Measurements from ENCODE around the gene CASZ1.

The CASZ1 gene

GRCh38 chr1:10724948-10725847 lies 71.2 kb downstream of the CASZ1 start:
- peak; percentile 33 for DNase-seq

GRCh38 chr1:10724511-10724910 lies 71.9 kb downstream of the CASZ1 start:
- DNase-seq: no peak

GRCh38 chr1:10724052-10724494 lies 72.4 kb downstream of the CASZ1 start:
- DNase-seq: peak; percentile 36

DNA sequence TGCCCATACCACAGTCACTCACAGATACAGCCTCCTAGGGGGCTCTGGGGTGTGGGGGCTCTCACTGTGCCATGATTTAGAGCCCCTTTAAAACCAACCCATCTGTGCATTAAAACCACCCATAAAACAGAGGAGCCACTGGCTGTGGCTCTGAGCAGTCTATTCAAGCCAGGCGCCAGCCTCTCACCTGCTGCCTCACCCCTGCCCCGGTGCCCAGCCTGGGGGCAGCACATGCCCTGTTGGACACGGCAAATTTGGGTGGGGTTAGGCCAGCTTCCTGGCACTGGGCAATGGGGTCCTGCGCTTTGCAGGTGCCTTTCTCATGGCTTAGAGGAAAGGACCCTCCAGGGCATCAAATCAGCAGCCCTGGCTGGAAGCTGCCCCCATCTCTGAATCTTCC lies 73.1 kb downstream of the CASZ1 start:
- DNase-seq: no peak

GRCh38 chr1:10722803-10723202 lies 73.6 kb downstream of the CASZ1 start:
- no peak for DNase-seq

DNA sequence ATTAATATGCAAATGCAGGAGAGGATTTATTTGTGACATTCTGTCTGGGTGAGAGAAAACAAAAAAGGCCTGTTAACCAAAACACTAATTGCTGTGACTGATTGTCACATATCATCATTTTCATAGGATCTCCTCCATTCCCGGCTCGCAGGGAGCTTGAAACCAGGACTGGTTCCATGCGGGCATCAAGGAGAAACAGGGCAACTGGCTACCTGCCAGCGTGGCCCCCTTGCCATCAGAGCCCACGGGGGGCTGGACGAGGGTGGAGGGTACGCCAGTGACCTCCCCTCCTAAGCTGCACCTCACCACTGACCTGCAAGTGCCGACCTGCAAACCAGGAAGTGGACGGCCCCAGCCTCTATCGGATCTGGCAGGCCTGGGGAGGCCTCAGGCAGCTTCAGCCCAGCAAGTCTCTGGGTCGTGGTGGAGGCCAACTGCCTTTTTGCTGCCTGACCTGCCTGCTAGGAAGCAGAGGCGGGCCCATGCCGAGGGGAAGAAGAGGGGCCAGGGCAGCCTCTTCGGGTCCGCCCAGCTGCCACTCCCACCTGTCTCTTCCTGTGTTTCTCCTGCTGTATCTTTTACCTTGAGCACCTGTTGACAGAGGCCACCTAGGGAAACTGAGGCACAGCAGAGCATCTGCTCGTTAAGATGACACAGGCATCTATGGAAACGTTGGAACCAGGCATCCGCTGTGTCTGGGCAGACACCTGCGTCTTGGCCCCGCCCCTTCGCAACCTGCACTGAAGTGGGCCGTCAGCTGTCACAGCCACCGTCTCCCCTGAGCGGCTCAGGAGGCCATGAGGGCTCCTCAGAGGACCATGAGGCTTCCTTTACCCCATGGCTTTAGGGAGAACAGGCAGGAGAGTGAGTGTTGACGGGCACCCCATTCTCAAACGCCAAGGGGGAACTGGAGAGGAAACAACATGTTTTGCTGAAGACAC lies 74.8 kb downstream of the CASZ1 start:
- DNase-seq: no peak

DNA sequence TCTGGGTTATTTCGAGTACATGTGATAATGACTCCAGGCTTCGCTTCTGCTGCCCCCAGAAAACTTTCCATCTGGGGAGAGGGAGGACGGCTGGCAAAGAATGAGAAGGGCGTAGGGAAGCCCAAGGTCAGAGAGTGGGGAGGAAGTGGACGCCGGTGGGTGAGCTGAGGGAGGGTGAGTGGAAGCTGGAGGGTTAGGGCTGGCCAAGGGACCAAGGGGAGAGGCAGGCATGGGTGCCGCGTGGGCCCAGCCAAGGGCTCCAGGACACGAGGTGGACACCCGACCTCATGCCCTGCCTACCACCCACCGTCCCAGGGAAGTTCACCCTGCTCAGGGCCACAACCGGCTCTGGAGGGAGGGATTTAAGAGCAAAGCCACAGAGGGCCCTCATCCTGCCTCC lies 75.8 kb downstream of the CASZ1 start:
- DNase-seq: no peak

- no peak for DNase-seq
Observed at GRCh38 chr1:10718083-10718415, 78.4 kb downstream of the CASZ1 start.

DNA sequence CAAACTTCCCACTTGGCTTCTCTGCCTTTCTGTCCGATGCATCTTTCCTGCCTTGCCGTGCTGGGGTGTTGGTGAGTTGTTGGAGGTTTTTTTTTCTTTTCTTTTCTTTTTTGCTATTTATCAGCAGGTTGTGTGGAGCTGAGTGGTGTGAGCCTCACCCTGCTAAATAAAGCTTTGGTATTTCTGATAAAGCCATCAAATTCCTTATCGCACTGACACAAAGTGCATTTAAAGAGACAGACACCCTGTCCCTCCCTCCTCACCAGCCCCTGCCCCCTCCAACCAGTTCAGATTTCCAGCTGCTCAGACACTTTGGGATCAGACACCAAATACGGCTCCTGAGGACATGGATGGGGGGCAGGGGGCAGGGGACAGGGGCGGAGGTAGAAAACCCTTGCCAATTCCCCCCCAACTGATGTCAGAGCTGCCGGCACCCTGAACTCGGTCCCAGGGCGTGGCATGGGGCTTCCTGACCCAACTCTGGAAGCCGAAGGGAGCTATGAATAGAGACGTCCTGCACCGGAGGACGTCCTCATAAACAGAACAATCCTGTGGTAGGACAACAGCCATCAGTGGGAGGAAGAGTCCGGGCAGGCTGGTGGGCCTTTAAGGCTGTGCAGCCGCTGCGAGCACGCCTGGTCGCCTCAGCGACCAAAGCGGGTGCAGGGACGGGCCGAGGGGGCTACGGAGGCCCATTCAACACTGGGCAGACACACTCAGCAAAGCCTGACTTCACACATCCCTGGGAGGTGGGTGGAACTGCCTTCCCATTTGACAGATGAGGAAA lies 79.0 kb downstream of the CASZ1 start:
- no peak for DNase-seq

DNA sequence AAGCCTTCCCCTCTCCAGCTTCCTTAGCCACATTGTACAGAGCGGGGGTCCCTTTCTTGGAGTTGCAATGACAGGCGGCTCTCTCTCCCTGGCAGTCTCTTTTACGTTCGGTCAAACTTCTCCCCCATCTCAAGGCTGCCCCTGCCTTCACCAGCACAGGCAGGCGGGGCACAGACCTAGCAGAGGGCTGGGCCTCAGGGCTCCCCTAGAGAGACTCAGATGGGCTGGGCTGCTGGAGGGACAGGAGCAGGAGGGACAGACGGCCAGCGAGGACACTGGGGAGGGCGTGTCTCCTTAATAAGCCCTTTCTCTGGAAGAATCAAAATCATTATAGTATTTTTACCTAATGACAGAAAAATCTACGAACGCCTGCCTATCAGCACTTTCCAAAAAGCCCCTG lies 79.6 kb downstream of the CASZ1 start:
- DNase-seq: no peak

DNA sequence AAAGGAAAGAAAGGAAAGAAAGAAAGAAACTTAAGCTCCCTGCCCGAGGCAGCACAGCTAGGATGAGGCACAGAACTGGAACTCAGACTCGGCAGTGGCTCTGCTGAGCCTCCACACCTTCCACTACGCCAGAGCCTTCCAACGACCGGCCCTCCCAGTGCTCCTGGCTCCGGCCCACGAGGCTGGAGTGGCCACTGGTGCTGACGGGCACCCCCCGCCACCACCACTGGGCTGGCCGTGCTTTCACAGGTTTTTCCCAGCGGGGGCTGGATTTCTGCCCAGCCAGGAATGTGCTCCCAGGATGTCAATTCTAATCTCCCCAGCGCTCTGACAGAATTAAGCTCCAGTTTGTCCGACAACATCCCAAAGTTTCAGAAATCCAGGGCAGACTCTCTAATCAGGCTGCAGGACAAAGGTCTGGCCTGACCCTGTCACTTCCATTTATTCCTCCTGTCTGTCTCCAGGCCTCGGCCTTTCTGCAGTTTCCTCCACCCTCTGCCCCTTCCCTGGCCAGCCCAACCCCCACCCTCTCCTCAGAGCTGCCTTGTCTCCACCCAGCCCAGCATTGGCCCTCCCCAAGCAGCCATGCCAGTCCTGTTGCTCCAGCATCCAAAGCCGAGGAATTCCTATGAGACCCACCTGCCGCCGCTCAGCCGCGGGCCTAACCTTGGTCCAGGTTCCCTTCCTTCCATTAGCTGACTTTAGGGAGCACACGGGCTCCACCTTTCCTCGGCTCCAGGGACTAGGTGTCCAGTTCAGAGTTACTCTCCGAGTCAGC lies 81.9 kb downstream of the CASZ1 start:
- no peak for DNase-seq

DNA sequence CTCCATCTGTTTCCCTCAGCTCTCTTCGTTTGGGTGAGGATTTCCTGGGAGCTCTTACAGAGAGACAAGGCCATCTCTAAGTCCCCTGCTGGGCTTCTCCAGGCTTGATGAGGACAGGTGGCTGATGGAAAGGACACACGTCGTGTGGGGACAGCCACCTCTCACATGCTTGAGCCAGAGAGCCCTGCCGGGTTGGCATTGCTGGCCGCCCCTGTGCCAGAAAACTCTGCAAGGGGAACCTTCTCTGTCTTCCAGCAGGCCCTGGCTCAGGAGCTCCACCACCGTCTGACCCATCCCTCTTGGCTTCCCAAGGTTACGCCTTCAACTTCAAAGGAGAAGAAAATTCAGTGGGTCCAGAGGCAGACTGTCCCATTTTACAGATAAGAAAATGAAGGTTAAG lies 82.8 kb downstream of the CASZ1 start:
- DNase-seq: no peak

DNA sequence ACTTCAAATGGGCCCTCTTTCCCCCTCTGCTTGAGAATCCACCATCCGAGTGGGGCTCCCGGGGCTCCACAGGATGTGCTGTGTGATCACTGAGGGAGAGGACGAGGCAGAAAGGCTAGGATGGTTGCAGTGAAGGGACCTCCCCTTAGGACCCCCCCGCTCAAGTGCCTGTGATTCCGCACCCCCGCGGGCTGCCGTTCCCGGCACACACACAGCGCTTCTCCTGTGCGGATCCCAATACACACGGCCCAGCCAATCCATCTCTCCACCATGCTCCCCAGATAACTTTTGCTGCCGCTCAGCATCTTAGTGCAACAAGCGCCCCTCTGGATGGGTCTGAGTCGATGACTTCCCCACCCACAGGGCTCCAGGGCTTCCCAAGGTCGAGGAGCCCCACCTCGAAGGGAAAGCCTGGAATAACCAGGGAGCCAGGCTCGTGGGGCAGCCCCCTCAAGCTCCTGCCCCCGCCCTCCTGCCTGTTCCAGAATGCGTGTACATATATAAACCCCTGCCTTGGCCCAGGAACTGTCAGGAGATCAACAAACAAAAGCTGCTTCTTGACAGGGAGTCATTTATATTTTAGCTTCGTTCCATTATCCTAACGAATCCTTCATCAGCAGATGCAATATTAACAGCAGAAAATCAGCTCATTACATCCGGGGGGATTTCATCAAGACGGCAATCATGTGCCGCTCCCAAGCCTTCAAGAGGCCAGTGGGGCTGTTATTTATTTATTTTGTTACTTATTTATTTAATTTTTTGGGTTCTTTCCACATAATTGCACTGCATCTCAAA lies 83.7 kb downstream of the CASZ1 start:
- no peak for DNase-seq

GRCh38 chr1:10710489-10710888 lies 86.0 kb downstream of the CASZ1 start:
- no peak for DNase-seq

DNA sequence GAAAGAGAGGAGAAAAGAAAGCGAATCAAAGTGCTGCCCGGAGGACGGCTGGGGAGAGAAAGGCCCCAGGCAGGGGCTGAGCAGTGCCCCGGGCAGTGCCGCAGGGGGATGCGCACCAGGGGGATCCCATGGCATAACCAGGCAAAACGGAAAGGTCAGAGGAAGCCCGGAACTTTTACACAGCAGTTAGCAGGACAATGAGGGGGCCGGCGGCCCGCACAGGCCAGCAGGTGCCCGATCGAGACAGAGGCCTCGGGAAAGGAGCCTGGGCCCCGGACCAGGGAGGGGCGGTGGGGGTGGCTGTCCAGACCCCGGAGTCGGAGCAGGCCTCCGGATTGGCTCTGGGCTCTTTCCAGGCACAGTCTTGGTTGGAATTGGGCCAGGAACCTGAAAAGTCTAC lies 86.8 kb downstream of the CASZ1 start:
- no peak for DNase-seq

- no peak for DNase-seq
Observed at GRCh38 chr1:10709165-10709564, 87.3 kb downstream of the CASZ1 start.

DNA sequence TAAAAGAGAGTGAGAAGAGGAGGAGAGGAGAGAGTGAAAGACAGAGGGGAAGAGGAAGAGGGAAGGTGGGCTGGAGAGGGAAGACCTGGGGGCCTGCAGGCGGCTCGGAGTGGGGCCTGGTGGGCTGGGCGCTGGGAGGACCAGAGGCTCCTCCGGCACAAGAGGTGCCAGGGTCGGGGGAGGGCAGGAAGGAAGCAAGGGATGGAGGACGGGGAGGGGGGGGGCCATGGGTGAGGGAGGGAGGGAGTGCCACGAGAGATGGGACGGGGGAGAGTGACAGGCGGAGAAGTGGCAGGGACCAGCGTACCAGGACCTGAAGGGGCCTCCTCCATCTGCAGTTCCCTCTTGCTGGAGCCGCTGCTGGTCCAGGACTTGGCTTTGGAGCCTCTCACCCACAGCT lies 87.7 kb downstream of the CASZ1 start:
- DNase-seq: no peak

GRCh38 chr1:10707208-10707607 lies 89.2 kb downstream of the CASZ1 start:
- DNase-seq: no peak

GRCh38 chr1:10706376-10706913 lies 90.0 kb downstream of the CASZ1 start:
- no peak for DNase-seq

DNA sequence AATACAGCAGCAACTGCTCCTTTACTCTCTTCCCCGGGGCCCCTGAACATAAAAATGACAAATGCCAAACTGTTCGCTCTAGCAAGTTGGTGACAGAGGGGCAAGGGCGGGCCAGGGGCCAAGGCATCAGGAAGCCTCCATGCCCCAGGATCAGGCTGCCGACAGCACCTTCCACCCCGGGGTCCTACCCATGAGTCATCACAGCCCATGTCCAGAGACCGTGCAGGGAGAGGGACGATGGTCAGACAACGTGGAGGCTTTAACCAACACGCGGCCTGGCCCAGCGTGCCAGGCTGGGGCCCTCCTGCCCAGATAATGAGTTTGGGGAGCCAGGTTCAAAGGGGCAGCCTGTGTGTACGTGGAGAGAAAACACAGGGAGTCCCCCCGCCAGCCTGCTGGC lies 90.5 kb downstream of the CASZ1 start:
- no peak for DNase-seq

- no peak for DNase-seq
Observed at GRCh38 chr1:10704368-10704882, 92.0 kb downstream of the CASZ1 start.
